Ishikawa (cell line): ENCODE measurements around the gene VDR.

Source experiments
- CREB1 ChIP-seq: IDR thresholded peaks from 2 replicates; pipeline ENCODE4 v1.6.1; 2012; ENCODE audit warnings: low read depth
- EGR1 ChIP-seq: IDR thresholded peaks from 2 replicates; pipeline ENCODE4 v1.6.1; 2012
- RAD21 ChIP-seq: IDR thresholded peaks from 2 replicates; pipeline ENCODE4 v1.6.1; 2012; ENCODE audit warnings: low read depth
- TEAD4 ChIP-seq: IDR thresholded peaks from 2 replicates; pipeline ENCODE4 v1.6.1; 2012
- TF ChIP-seq, protein P1 (sequence below): IDR thresholded peaks from 2 replicates; pipeline ENCODE4 v1.6.1; 2012

- TF ChIP-seq, protein P1, sequence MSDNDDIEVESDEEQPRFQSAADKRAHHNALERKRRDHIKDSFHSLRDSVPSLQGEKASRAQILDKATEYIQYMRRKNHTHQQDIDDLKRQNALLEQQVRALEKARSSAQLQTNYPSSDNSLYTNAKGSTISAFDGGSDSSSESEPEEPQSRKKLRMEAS = peak; percentile 70
- TF ChIP-seq CREB1 (no peak), TEAD4 (no peak), RAD21 (peak; percentile 24; the same call in 1 of the 2 replicates), EGR1 (peak; percentile 80)
Observed at GRCh38 chr12:47828976-47829482, 75.8 kb downstream of the VDR start.
